Choroid plexus epithelial cell (primary cell): ENCODE measurements around the gene PTPRH.

Source experiments
- DNase-seq: peaks from one replicate; pipeline ENCODE4 v3.0.0-alpha.2; 2010; ENCODE audit warnings: low read depth
- H3K4me3 ChIP-seq: 2 replicates; pipeline ENCODE4 v1.5.1; 2011; ENCODE audit warnings: low read depth, mild to moderate bottlenecking, control low read depth, low read length, moderate library complexity
- CTCF ChIP-seq: conservative IDR thresholded peaks from 2 replicates; pipeline ENCODE4 v1.5.1; 2011; ENCODE audit warnings: low read depth, mild to moderate bottlenecking, control low read depth, inconsistent platforms, low read length, moderate library complexity

Gene PTPRH

GRCh38 chr19:55208880-55209692 is at the start of gene PTPRH:
Gene PTPRH, minus strand, starts transcription at chr19:55209501. Its CDS starts 68 bp downstream, at chr19:55209433.
- DNase-seq = no peak
- no peak for TF ChIP-seq CTCF
- no peak within 1 kb of the TSS for H3K4me3 ChIP-seq

GRCh38 chr19:55258476-55258827 is 49.2 kb upstream of the PTPRH start:
- no peak for TF ChIP-seq CTCF
- DNase-seq = no peak

GRCh38 chr19:55257461-55258420 is 48.4 kb upstream of the PTPRH start:
- peak; percentile 26 for DNase-seq
- peak overlapping the region; percentile 95 for H3K4me3 ChIP-seq
- TF ChIP-seq CTCF = no peak

More at GRCh38 chr19:55258476-55258827, 49.2 kb upstream of the PTPRH start:
- peak overlapping the region; percentile 95 for H3K4me3 ChIP-seq

GRCh38 chr19:55256562-55257460 is 47.5 kb upstream of the PTPRH start:
- H3K4me3 ChIP-seq = peak overlapping the region; percentile 95
- peak; percentile 13 for DNase-seq
- TF ChIP-seq CTCF = no peak

GRCh38 chr19:55255618-55256423 is 46.5 kb upstream of the PTPRH start:
- no peak for TF ChIP-seq CTCF

GRCh38 chr19:55254625-55254977 is 45.3 kb upstream of the PTPRH start:
- H3K4me3 ChIP-seq = no peak overlapping the region
- no peak for DNase-seq
- no peak for TF ChIP-seq CTCF

More at GRCh38 chr19:55255618-55256423, 46.5 kb upstream of the PTPRH start:
- peak overlapping the region; percentile 8 for H3K4me3 ChIP-seq
- no peak for DNase-seq
